K562 (cell line): Measurements from ENCODE around the gene EPS8L1. TPM values are rescaled to one million over a fixed set of nuclear protein-coding genes. Genes with fewer than 3 reads are reported as not detected.

ENCODE experiments used
- ATF1 ChIP-seq, 2 experiments: fragments of 450-650 bp in 1 of 2; IDR thresholded peaks; 2 replicates each; pipeline ENCODE4 v1.6.1; 2016; ENCODE audit warnings: missing compliant biosample characterization in 1 of 2, missing genetic modification characterization in 1 of 2
- BCOR ChIP-seq: fragments of 450-650 bp; IDR thresholded peaks from 2 replicates; pipeline ENCODE4 v1.6.1; 2016
- CBX2 ChIP-seq: fragments of 200-600 bp; sonication (generic); IDR thresholded peaks from one replicate; pipeline ENCODE4 v1.6.1; 2012; ENCODE audit warnings: mild to moderate bottlenecking, low read length, inconsistent platforms; ENCODE audit not compliant: insufficient read depth, poor library complexity, severe bottlenecking
- CBX3 ChIP-seq, 2 experiments: IDR thresholded peaks; 1 replicate in 1 of 2; 2 replicates in 1 of 2; pipeline ENCODE4 v1.6.1; 2012; ENCODE audit warnings: inconsistent platforms in 2 of 2, low read length in 2 of 2, borderline replicate concordance in 1 of 2, control low read depth in 1 of 2
- ETV5 ChIP-seq: sonication (generic); formaldehyde crosslinking; IDR thresholded peaks from 2 replicates; pipeline ENCODE4 v1.4.0; 2020; ENCODE audit warnings: low read depth, mild to moderate bottlenecking, missing genetic modification reagents
- HMG20A ChIP-seq: fragments of 450-650 bp; formaldehyde crosslinking; conservative IDR thresholded peaks from 2 replicates; pipeline ENCODE4 v1.4.0; 2020; ENCODE audit warnings: mild to moderate bottlenecking, mixed read lengths
- ILF3 ChIP-seq: fragments of 450-650 bp; IDR thresholded peaks from 2 replicates; pipeline ENCODE4 v1.6.1; 2018; ENCODE audit warnings: antibody characterized with exemption, mild to moderate bottlenecking, moderate library complexity, borderline replicate concordance
- MAFG ChIP-seq: fragments of 450-650 bp; conservative IDR thresholded peaks from 2 replicates; pipeline ENCODE4 v1.6.1; 2016; ENCODE audit warnings: missing genetic modification characterization, missing compliant biosample characterization
- PHTF2 ChIP-seq: fragments of 250-450 bp; sonication (Bioruptor Pico); IDR thresholded peaks from 2 replicates; pipeline ENCODE4 v1.5.0; 2021; ENCODE audit warnings: mild to moderate bottlenecking
- RB1 ChIP-seq: fragments of 450-650 bp; IDR thresholded peaks from 2 replicates; pipeline ENCODE4 v1.6.1; 2017; ENCODE audit warnings: low read depth, mild to moderate bottlenecking
- RBM39 ChIP-seq: fragments of 200-400 bp; formaldehyde crosslinking; optimal IDR thresholded peaks from 2 replicates; pipeline ENCODE3; 2018; ENCODE audit warnings: low read depth, low read length
- RREB1 ChIP-seq: fragments of 250-450 bp; sonication (Bioruptor Pico); IDR thresholded peaks from 2 replicates; pipeline ENCODE4 v1.4.0; 2020
- SRSF1 ChIP-seq: fragments of 200-400 bp; formaldehyde crosslinking; IDR thresholded peaks from 2 replicates; pipeline ENCODE4 v1.6.1; 2017; ENCODE audit warnings: mild to moderate bottlenecking, low read depth, low read length, moderate library complexity
- TCFL5 ChIP-seq: fragments of 250-450 bp; sonication (Bioruptor Pico); conservative IDR thresholded peaks from 2 replicates; pipeline ENCODE4 v1.6.1; 2021; ENCODE audit warnings: mild to moderate bottlenecking, moderate library complexity, matching md5 sums
- TEAD4 ChIP-seq, 2 experiments: sonication (generic) in 1 of 2; formaldehyde crosslinking in 1 of 2; IDR thresholded peaks; 2 replicates each; pipeline versions ENCODE4 v1.6.1 to v1.8.0; 2012 to 2022; ENCODE audit warnings: borderline replicate concordance in 1 of 2, inconsistent platforms in 1 of 2, low read length in 1 of 2, mild to moderate bottlenecking in 1 of 2, missing genetic modification reagents in 1 of 2
- TGIF2 ChIP-seq: sonication (generic); formaldehyde crosslinking; IDR thresholded peaks from 2 replicates; pipeline ENCODE4 v1.8.1; 2022; ENCODE audit warnings: mild to moderate bottlenecking, missing genetic modification reagents, moderate library complexity
- TOE1 ChIP-seq, 2 experiments: fragments of 450-650 bp in 1 of 2; sonication (generic) in 1 of 2; formaldehyde crosslinking in 1 of 2; IDR thresholded peaks; 2 replicates each; pipeline versions ENCODE4 v1.7.1 to v1.8.0; 2016 to 2022; ENCODE audit warnings: borderline replicate concordance in 2 of 2, mild to moderate bottlenecking in 2 of 2, antibody characterized with exemption in 1 of 2, inconsistent platforms in 1 of 2, low read depth in 1 of 2, missing genetic modification reagents in 1 of 2, moderate library complexity in 1 of 2
- ZNF143 ChIP-seq: sonication (generic); formaldehyde crosslinking; IDR thresholded peaks from 2 replicates; pipeline ENCODE4 v1.9.0; 2022; ENCODE audit warnings: mild to moderate bottlenecking, missing genetic modification reagents
- ZNF324 ChIP-seq: fragments of 250-450 bp; sonication (Bioruptor Pico); IDR thresholded peaks from 2 replicates; pipeline ENCODE4 v1.4.0; 2020; ENCODE audit warnings: mild to moderate bottlenecking
- ZNF444 ChIP-seq: fragments of 250-450 bp; sonication (Bioruptor Pico); IDR thresholded peaks from 2 replicates; pipeline ENCODE4 v1.4.0; 2020; ENCODE audit warnings: mild to moderate bottlenecking, moderate library complexity
- ZNF449 ChIP-seq: fragments of 250-450 bp; sonication (Bioruptor Pico); IDR thresholded peaks from 2 replicates; pipeline ENCODE4 v1.8.0; 2022; ENCODE audit warnings: moderate library complexity, mild to moderate bottlenecking, inconsistent platforms
- polyA plus RNA-seq, 8 experiments: library from polyadenylated mRNA; depleted of rRNA in 4 of 8; stranded (reverse) in 5 of 8; unstranded in 3 of 8; fragments of >200 nt; fragmentation: Nextera tagmentation in 2 of 8; fragmentation: Illumina TruSeq in 1 of 8; extraction: Ambion mirVana in 2 of 8; extraction: Trizol in 1 of 8; gene quantifications; 2 replicates each; pipeline versions ENCODE4 v1.2.1 to v1.2.3, GENCODE V29; 2011 to 2014; ENCODE audit warnings: inconsistent platforms in 1 of 8, missing spikeins in 1 of 8
- total RNA-seq, 7 experiments: library from RNA; depleted of rRNA in 6 of 7; stranded (reverse); fragments of >200 nt in 6 of 7; fragmentation: Illumina TruSeq in 2 of 7; extraction: Trizol in 2 of 7; gene quantifications; 2 replicates each; pipeline versions ENCODE4 v1.2.1 to v1.2.3, GENCODE V29; 2011 to 2021; ENCODE audit warnings: low replicate concordance in 1 of 7

The EPS8L1 gene
- total and polyA plus RNA-seq, 9 of the 15 experiments (the other 6 are each of a cell fraction or from before 2014, with no cell fraction given) = 0.35 to 22.1 (median 11.9) TPM

DNA sequence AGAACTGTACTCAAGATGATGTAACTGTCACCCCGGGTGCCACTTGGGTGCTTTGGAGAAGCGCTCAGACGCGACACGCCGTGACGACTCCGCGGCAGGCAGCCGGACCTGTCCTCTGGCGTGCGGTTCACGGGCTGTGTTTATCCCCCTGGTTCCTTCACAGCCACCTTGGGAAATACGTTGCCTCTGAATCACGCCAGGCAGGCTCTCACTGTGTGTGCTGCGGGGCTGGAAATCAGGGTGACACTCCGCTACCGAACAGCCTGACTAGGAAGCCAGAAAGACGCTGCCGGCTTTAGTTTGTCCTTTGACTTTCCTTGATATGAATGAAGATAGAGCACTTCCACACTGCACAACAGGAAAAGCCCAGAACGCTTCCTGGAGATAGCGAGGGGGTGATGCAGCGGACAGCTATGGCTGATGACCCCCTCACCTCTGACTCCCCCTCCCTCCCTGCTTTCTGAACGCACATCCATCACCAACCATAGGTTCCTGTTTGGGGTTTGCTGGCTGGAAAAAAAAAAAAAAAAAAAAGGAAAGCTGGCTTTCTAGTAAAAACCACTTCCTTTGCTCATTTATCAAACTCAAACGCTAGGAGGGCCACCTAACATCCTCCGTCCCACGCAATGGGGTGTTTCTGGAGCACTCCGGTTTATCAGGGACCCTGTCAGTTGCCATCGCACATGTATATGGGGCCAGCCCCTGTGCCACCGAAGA lies 33.9 kb upstream of the EPS8L1 start (continued):
- no peak for TF ChIP-seq TGIF2 (CRISPR knock-in tag)
- TF ChIP-seq TCFL5 (CRISPR knock-in tag) = no peak
- 0 out of 2 replicates have a peak, but pooled peaks have one; percentile 9 for TF ChIP-seq ILF3
- TF ChIP-seq CBX3 (IDR thresholded peaks at IDR 0.05; ENCODE audit: borderline replicate concordance in 1 of 2, low read length in 2 of 2) = no peak
- TF ChIP-seq CBX2 = no peak
- peak; percentile 42; the same call in 1 of the 2 replicates for TF ChIP-seq TEAD4 (IDR thresholded peaks at IDR 0.05; ENCODE audit: low read length)
- no peak for TF ChIP-seq TEAD4 (CRISPR knock-in tag; IDR thresholded peaks at IDR 0.05; ENCODE audit: borderline replicate concordance)
- TF ChIP-seq HMG20A (CRISPR knock-in tag) = no peak
- no peak for TF ChIP-seq ZNF444
- no peak for TF ChIP-seq SRSF1
- TF ChIP-seq RB1 = no peak
- TF ChIP-seq TOE1 (IDR thresholded peaks at IDR 0.05; ENCODE audit: borderline replicate concordance) = no peak
- no peak for TF ChIP-seq TOE1 (CRISPR knock-in tag; IDR thresholded peaks at IDR 0.05; ENCODE audit: borderline replicate concordance, low read depth)
- TF ChIP-seq RBM39 = no peak
- TF ChIP-seq ZNF143 = no peak
- TF ChIP-seq ZNF449 = no peak
- no peak for TF ChIP-seq PHTF2 (CRISPR knock-in tag)
- TF ChIP-seq BCOR = peak; percentile 18; the same call in 1 of the 2 replicates
- no peak for TF ChIP-seq ZNF324 (CRISPR knock-in tag)
- TF ChIP-seq MAFG = no peak
- no peak for TF ChIP-seq RREB1 (CRISPR knock-in tag)
- no peak for TF ChIP-seq ATF1 (CRISPR knock-in tag; IDR thresholded peaks at IDR 0.05)
- TF ChIP-seq ATF1 (tag; IDR thresholded peaks at IDR 0.05) = no peak
- peak; percentile 90 for TF ChIP-seq ETV5
